ENCODE data around the gene SAYSD1.
"Not testable (repeated sequence)": the region's sequence is repeated elsewhere in the genome, so short reads cannot be mapped to it uniquely, and the experiment has no call there.

DNA sequence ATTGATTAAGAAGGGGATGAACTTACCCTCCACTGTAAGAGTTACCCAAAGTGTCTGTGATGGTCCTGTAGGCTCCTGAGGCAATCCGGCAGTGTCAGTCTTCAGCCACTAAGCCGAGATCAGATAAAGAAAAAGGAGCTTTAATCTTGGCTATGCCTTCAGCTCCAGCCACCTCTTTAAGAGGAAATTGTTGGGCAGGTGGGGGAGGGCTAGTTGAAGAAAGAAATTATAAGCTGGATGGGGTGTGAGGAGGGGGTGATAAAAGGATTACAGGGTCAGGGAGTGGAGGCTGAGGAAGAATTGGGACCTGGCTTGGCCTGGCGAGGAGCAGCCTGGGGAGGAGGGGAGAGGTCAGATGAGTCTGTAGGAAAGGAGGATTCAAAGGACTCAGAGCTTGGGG lies 19.8 kb upstream of the SAYSD1 start:
- TF ChIP-seq CTCF (conservative IDR thresholded peaks at IDR 0.05; ENCODE audit: low read depth in 2 of 2); POLR2AphosphoS5 (IDR thresholded peaks at IDR 0.05; ENCODE audit: low read depth); EZH2phosphoT487 (IDR thresholded peaks at IDR 0.05; ENCODE audit: unreplicated experiment); EZH2 (IDR thresholded peaks at IDR 0.05; ENCODE audit: low read depth, unreplicated experiment); JUNB (IDR thresholded peaks at IDR 0.05; ENCODE audit: unreplicated experiment); ZNF462 (CRISPR knock-in tag; IDR thresholded peaks at IDR 0.05); ETS1 (IDR thresholded peaks at IDR 0.05); CREB1 (CRISPR knock-in tag; IDR thresholded peaks at IDR 0.05; ENCODE audit: low read depth); NANOG (IDR thresholded peaks at IDR 0.05; ENCODE audit: borderline replicate concordance); ZNF114 (CRISPR knock-in tag; IDR thresholded peaks at IDR 0.05); ZNF331 (CRISPR knock-in tag; IDR thresholded peaks at IDR 0.05; ENCODE audit: low read depth): not testable (repeated sequence)
- TF ChIP-seq, protein P1, sequence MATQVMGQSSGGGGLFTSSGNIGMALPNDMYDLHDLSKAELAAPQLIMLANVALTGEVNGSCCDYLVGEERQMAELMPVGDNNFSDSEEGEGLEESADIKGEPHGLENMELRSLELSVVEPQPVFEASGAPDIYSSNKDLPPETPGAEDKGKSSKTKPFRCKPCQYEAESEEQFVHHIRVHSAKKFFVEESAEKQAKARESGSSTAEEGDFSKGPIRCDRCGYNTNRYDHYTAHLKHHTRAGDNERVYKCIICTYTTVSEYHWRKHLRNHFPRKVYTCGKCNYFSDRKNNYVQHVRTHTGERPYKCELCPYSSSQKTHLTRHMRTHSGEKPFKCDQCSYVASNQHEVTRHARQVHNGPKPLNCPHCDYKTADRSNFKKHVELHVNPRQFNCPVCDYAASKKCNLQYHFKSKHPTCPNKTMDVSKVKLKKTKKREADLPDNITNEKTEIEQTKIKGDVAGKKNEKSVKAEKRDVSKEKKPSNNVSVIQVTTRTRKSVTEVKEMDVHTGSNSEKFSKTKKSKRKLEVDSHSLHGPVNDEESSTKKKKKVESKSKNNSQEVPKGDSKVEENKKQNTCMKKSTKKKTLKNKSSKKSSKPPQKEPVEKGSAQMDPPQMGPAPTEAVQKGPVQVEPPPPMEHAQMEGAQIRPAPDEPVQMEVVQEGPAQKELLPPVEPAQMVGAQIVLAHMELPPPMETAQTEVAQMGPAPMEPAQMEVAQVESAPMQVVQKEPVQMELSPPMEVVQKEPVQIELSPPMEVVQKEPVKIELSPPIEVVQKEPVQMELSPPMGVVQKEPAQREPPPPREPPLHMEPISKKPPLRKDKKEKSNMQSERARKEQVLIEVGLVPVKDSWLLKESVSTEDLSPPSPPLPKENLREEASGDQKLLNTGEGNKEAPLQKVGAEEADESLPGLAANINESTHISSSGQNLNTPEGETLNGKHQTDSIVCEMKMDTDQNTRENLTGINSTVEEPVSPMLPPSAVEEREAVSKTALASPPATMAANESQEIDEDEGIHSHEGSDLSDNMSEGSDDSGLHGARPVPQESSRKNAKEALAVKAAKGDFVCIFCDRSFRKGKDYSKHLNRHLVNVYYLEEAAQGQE (IDR thresholded peaks at IDR 0.05; ENCODE audit: unreplicated experiment) = not testable (repeated sequence)
